LNCAP (cell line): ENCODE data around the gene UBE2H.

Experiments
- TF ChIP-seq, protein P1 (sequence below): fragments of 450-650 bp; IDR thresholded peaks from 2 replicates; pipeline ENCODE4 v1.5.1; 2017; ENCODE audit warnings: mild to moderate bottlenecking

Gene UBE2H

DNA sequence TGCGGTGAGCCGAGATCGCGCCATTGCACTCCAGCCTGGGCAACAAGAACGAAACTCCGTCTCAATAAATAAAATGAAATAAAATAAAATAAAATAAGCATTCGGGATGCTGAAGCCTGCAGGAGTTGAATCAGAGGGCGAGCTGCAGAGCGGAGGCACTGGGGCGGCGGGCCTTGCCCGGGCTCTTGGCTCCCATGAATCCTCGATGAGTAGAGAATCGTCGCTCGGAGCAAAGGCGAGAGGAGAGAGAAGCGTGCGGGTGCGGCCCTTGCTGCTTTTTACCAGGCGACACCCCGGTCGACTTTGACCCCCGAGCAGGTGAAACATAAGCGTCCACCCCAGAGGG is 168.3 kb downstream of the UBE2H start:
- TF ChIP-seq, protein P1, sequence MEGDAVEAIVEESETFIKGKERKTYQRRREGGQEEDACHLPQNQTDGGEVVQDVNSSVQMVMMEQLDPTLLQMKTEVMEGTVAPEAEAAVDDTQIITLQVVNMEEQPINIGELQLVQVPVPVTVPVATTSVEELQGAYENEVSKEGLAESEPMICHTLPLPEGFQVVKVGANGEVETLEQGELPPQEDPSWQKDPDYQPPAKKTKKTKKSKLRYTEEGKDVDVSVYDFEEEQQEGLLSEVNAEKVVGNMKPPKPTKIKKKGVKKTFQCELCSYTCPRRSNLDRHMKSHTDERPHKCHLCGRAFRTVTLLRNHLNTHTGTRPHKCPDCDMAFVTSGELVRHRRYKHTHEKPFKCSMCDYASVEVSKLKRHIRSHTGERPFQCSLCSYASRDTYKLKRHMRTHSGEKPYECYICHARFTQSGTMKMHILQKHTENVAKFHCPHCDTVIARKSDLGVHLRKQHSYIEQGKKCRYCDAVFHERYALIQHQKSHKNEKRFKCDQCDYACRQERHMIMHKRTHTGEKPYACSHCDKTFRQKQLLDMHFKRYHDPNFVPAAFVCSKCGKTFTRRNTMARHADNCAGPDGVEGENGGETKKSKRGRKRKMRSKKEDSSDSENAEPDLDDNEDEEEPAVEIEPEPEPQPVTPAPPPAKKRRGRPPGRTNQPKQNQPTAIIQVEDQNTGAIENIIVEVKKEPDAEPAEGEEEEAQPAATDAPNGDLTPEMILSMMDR, result no peak

DNA sequence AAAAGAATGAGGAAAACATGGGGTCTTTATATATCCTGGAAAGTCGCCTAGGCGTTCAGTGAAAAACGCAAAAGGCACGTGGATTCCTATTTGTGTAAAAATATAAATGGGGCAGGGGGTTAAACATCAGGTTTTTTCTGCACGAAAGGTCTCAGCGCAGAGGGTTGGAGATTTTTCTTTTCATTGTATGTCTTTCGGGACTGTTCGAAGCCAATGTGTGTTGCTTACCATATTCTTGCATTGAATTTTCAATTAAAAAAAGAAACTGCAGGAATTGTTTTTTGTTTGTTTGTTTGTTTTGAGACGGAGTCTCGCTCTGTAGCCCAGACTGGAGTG is 169.2 kb downstream of the UBE2H start:
- TF ChIP-seq, protein P1, result no peak

DNA sequence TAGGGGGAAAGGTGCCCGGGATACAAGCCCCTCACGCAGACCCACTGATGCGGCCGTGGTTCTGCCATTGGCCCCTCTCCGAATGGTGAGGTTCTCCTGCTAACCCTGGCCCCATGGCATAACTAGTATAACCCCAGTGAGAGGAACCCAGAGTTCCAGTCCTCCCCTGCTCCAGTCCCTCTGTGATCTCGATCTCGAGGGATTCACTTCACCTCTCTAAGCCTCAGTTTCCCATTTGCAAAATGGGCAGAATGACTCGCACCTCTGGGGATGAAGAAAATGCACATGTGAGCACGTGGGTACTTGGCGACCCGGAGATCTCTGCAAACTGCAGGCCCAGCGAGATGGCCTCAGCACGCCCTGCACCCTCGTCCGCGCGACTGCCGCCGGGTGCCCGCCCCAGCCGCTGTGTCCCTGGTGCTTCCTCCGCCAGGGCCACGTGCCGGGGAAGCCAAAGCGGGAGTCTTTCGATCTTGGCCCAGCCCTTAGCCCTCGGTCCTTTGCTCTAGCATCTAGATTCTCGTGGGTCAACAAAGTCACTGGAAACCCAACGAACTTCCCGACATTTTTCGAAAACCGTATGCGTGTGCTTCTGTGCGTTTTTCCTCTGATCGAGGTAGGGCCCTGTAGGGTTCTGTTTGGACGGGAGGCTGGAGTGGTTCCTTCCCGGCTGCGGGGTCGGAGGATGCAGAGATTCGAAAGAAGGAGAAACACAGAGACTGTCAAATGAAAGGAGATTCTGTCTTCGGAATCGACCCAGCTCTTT is 169.8 kb downstream of the UBE2H start:
- TF ChIP-seq, protein P1, result no peak

DNA sequence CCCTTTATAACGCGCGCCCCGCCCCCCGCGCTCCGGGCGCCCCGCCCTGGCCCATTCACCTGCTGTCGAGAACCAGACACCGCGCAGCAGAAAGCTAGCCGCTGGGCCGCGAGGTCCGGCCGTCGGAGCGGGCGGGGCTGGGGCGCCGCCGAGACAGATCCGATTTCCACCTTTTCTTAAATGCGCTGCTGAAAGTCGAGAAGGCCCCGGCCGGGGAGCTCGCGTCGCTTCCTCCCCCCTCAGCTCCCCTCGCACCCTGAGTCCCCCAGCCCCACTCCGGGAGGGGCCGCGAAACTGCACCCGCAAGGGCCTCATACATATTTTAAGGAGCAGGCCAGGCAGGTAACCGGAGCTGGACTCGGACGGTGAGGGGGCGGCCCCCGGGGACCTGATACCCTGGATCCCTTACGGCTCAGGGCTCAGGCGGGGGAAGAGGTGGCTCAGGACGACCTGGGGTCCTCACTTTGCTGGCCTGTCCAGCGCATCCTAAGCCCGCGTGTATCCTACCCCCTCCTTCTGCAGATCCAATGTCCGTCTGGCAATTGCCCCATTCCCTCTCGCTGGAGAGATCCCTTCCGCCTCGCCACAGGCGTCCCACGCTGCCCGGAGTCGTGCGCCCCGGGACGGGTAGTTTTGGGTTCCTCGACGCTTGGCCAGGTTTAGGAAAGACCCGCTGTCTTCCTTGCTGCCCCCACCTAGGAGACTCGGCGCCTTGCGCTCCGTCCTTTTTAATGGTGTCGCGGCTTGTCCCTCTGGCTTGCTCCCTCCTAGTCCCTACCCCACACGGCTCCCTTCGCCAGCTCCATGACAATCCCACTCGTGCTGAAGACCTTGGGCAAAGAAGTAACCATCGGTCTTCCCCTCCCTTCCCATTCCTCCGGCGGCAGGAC is 170.6 kb downstream of the UBE2H start:
- TF ChIP-seq, protein P1, result no peak

DNA sequence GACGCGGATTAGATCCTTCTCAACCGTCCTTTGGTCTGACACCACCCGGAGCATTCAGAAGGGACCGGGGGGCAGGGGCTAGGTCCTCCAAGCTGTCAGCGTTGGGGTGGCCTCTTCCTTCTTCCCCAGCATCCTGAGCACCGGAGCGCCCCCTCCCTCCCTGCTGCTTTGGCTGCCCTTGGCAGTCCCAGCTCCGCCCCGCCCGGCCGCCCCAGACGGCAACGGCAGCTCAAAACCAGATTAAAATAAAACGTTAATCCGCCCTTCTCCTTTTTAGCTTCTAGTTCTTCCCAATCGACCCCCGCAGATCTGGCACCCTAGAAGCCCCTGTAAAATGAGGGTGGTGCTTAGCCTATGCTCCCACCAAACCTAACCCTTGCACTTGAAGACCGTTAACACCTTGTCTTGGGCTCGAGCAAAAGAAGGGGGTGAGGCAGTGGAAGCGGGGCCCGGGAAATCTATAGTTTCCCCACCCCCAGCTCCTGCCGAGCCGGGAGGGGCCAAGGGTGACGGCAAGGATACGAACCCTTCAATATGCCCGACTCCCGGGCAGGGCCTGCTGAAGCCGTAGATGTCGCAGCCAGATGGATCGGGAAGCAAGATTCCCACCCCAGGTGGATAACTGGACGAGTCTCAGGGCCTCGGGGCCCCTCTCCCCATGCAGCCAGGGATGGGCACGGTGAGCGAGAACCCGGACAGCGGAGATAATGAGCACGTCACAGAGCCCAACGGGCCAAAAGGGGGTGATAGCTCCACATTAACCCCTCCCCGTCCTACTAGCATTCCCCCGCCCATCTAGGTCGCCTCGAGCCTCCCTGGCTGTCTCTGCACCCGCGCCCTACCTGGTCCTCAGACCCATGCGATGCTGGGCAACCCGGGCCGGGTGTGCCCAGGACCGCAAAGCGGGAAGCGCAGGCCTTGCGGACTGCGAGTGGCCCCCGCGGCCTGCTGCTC is 171.5 kb downstream of the UBE2H start:
- TF ChIP-seq, protein P1, result peak; percentile 12; the same call in 1 of the 2 replicates
